ENCODE results near the gene PAK6.

- no peak for TF ChIP-seq EZH2 (IDR thresholded peaks at IDR 0.05; ENCODE audit: borderline replicate concordance, low read depth, low read length, poor library complexity, severe bottlenecking)
- TF ChIP-seq, protein P1, sequence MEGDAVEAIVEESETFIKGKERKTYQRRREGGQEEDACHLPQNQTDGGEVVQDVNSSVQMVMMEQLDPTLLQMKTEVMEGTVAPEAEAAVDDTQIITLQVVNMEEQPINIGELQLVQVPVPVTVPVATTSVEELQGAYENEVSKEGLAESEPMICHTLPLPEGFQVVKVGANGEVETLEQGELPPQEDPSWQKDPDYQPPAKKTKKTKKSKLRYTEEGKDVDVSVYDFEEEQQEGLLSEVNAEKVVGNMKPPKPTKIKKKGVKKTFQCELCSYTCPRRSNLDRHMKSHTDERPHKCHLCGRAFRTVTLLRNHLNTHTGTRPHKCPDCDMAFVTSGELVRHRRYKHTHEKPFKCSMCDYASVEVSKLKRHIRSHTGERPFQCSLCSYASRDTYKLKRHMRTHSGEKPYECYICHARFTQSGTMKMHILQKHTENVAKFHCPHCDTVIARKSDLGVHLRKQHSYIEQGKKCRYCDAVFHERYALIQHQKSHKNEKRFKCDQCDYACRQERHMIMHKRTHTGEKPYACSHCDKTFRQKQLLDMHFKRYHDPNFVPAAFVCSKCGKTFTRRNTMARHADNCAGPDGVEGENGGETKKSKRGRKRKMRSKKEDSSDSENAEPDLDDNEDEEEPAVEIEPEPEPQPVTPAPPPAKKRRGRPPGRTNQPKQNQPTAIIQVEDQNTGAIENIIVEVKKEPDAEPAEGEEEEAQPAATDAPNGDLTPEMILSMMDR (conservative IDR thresholded peaks at IDR 0.05; ENCODE audit: low read depth, low read length): no peak
These were observed 42.9 kb downstream of the PAK6 start for GRCh38 chr15:40281801-40282146.
